ENCODE measurements around the gene SYNGR1.

DNA sequence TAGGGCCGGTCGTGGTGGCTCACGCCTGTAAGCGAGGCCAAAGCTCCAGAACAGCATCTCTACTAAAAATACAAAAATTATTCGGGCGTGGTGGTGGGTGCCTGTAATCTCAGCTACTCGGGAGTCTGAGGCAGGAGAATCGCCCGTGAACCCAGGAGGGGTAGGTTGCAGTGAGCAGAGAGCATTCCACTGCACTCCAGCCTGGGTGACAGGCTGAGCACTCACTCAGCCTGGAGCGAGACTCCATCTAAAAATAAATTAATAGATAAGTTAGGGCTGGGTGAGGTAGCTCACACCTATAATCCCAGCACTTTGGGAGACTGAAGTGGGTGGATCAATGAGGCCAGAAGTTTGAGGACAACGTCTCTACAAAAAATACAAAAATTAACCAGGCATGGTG is 39.6 kb downstream of the SYNGR1 start:
- TF ChIP-seq, protein P1, sequence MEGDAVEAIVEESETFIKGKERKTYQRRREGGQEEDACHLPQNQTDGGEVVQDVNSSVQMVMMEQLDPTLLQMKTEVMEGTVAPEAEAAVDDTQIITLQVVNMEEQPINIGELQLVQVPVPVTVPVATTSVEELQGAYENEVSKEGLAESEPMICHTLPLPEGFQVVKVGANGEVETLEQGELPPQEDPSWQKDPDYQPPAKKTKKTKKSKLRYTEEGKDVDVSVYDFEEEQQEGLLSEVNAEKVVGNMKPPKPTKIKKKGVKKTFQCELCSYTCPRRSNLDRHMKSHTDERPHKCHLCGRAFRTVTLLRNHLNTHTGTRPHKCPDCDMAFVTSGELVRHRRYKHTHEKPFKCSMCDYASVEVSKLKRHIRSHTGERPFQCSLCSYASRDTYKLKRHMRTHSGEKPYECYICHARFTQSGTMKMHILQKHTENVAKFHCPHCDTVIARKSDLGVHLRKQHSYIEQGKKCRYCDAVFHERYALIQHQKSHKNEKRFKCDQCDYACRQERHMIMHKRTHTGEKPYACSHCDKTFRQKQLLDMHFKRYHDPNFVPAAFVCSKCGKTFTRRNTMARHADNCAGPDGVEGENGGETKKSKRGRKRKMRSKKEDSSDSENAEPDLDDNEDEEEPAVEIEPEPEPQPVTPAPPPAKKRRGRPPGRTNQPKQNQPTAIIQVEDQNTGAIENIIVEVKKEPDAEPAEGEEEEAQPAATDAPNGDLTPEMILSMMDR (IDR thresholded peaks at IDR 0.05) = no peak
- TF ChIP-seq POLR2A (IDR thresholded peaks at IDR 0.05) = no peak

All from esophagus squamous epithelium (tissue), 4 donors.